K562 (cell line): ENCODE measurements around the gene EBF4.

Experiments used
- CBX8 ChIP-seq: fragments of 200-600 bp; sonication (generic); IDR thresholded peaks from 2 replicates; pipeline ENCODE4 v1.6.1; 2012; ENCODE audit warnings: borderline replicate concordance, mixed run types, low read depth, mild to moderate bottlenecking, moderate library complexity, mixed read lengths, low read length, control low read depth, inconsistent platforms; ENCODE audit not compliant: poor library complexity, severe bottlenecking; ENCODE audit errors: extremely low read depth
- CHD4 ChIP-seq: fragments of 200-600 bp; sonication (generic); IDR thresholded peaks from 3 replicates; pipeline ENCODE4 v1.6.1; 2012; ENCODE audit warnings: low read depth, mild to moderate bottlenecking, mixed read lengths, low read length, inconsistent platforms; ENCODE audit not compliant: insufficient read depth, insufficient replicate concordance, poor library complexity, severe bottlenecking
- POLR2A ChIP-seq: fragments of 450-650 bp; conservative IDR thresholded peaks from 2 replicates; pipeline ENCODE4 v1.6.1; 2016
- RBM22 ChIP-seq: fragments of 200-400 bp; formaldehyde crosslinking; IDR thresholded peaks from 2 replicates; pipeline ENCODE4 v1.6.1; 2018; ENCODE audit warnings: low read length, low read depth; ENCODE audit not compliant: poor library complexity, severe bottlenecking
- ZFP30 ChIP-seq: fragments of 250-450 bp; sonication (Bioruptor Pico); IDR thresholded peaks from 2 replicates; pipeline ENCODE4 v1.8.0; 2022; ENCODE audit warnings: moderate library complexity, mild to moderate bottlenecking, inconsistent platforms, borderline replicate concordance
- ZNF282 ChIP-seq: sonication (generic); formaldehyde crosslinking; IDR thresholded peaks from 2 replicates; pipeline ENCODE4 v1.8.1; 2023; ENCODE audit warnings: missing genetic modification reagents
- ZNF354B ChIP-seq: fragments of 250-450 bp; sonication (Bioruptor Pico); IDR thresholded peaks from 2 replicates; pipeline ENCODE4 v1.4.0; 2020
- TF ChIP-seq, protein P1 (sequence below): fragments of 250-450 bp; sonication (Bioruptor Pico); IDR thresholded peaks from 2 replicates; pipeline ENCODE4 v1.8.0; 2022; ENCODE audit warnings: moderate library complexity, mild to moderate bottlenecking, inconsistent platforms

DNA sequence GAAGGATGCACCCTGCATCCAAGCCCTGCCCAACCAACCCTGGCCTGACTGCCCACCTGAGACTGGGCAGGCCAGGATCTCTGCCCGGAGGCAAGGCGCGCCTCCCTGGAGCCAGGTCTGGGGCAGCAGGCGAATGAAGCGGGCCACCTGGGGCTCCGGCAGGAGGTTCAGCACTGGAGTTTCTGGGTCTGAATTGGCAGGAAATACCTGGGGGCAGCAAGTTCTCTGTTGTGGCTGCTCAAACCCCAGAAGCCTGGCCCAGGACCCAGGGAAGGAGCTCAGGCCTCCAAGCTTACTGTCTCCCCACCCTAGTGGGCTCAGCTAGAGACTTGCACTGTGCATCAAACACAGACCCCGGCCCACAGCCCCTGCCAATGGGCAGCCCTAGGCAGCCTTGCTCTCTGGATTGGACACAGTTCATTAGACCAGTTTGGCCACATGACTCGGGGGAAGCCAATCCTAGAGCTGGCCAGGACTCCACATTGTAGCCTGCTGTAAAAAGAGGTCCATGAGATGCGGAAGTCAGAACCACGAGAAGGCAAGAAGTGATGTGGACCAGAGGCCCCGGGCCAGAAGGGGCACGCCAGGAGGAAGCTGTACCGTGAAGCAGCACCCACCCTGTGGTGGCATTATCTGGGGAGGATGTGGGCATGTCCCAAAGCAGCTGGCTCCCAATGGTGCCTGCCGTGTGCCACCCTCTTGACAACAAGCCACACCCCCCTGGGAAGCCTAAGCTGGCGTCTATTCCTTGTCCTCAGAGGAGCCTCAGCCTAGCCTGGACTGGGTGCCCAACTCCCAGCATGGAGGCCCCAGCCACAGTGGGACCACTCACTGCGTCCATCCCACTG lies 104.8 kb downstream of the EBF4 start:
- TF ChIP-seq ZFP30 (CRISPR knock-in tag): no peak
- TF ChIP-seq ZNF282 (CRISPR knock-in tag): no peak
- no peak for TF ChIP-seq ZNF354B
- TF ChIP-seq CHD4: no peak
- no peak for TF ChIP-seq CBX8
- TF ChIP-seq POLR2A: no peak
- no peak for TF ChIP-seq RBM22
- TF ChIP-seq, protein P1, sequence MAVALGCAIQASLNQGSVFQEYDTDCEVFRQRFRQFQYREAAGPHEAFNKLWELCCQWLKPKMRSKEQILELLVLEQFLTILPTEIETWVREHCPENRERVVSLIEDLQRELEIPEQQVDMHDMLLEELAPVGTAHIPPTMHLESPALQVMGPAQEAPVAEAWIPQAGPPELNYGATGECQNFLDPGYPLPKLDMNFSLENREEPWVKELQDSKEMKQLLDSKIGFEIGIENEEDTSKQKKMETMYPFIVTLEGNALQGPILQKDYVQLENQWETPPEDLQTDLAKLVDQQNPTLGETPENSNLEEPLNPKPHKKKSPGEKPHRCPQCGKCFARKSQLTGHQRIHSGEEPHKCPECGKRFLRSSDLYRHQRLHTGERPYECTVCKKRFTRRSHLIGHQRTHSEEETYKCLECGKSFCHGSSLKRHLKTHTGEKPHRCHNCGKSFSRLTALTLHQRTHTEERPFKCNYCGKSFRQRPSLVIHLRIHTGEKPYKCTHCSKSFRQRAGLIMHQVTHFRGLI (CRISPR knock-in tag): no peak
